ENCODE results near the gene RASL10A.
"Not testable (repeated sequence)": the region's sequence is repeated elsewhere in the genome, so short reads cannot be mapped to it uniquely, and the experiment has no call there.

The RASL10A gene

GRCh38 chr22:29346659-29347058 lies 31.2 kb upstream of the RASL10A start:
- Histone ChIP-seq H3K4me1 (ENCODE audit: control insufficient read depth, insufficient read depth, low read length) (peaks cover 8% of the 10 kb centered on the region), H3K36me3 (ENCODE audit: control insufficient read depth, insufficient read depth, low read length) (peaks cover 28% of the 10 kb centered on the region), H3K9me3 (ENCODE audit: control insufficient read depth, low read length) (no peaks in the 10 kb centered on the region), H3K27me3 (ENCODE audit: control insufficient read depth, insufficient read depth, low read length, poor library complexity, severe bottlenecking) (no peaks in the 10 kb centered on the region), H3K27ac (ENCODE audit: insufficient read depth, low read depth, low read length, poor library complexity, severe bottlenecking) (peak overlapping the region; percentile 36), H3K4me3 (ENCODE audit: insufficient read depth, low read depth, low read length) (no peak overlapping the region)
- WGBS, 2 experiments = 91% methylated on average over 4 of the region's 4 CpGs

- Histone ChIP-seq H3K36me3 (ENCODE audit: control insufficient read depth, insufficient read depth, low read length) (peaks cover 21% of the 10 kb centered on the region), H3K9me3 (ENCODE audit: control insufficient read depth, low read length) (no peaks in the 10 kb centered on the region), H3K27me3 (ENCODE audit: control insufficient read depth, insufficient read depth, low read length, poor library complexity, severe bottlenecking) (no peaks in the 10 kb centered on the region), H3K4me3 (ENCODE audit: insufficient read depth, low read depth, low read length) (no peak overlapping the region), H3K4me1 (ENCODE audit: control insufficient read depth, insufficient read depth, low read length) (peaks cover 8% of the 10 kb centered on the region), H3K27ac (ENCODE audit: insufficient read depth, low read depth, low read length, poor library complexity, severe bottlenecking) (no peak overlapping the region)
Observed at GRCh38 chr22:29345932-29346331, 30.4 kb upstream of the RASL10A start.

GRCh38 chr22:29344889-29345288 lies 29.4 kb upstream of the RASL10A start:
- peaks cover 16% of the 10 kb centered on the region for H3K36me3 ChIP-seq (ENCODE audit: control insufficient read depth, insufficient read depth, low read length)

DNA sequence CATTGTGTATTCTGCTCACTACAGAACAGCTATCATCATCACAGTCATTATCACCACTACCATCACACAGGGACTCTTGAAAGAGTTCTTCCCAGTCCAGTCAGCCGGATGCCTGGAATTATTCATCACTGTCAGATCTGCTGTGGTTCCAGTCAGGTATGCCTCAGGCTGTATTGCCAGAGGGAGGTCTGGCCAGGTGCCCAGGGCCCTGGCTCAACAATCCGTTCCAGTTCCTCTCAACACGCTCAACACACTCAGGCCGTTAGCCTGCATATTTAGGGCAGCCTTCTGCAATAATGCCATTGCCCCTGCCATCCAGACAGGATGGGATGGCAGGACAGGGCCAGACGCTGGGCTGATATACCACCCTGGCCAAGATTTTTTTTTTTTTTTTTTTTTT lies 28.6 kb upstream of the RASL10A start:
- Histone ChIP-seq H3K27me3 (ENCODE audit: control insufficient read depth, insufficient read depth, low read length, poor library complexity, severe bottlenecking) (no peaks in the 10 kb centered on the region), H3K36me3 (ENCODE audit: control insufficient read depth, insufficient read depth, low read length) (peaks cover 11% of the 10 kb centered on the region), H3K27ac (ENCODE audit: insufficient read depth, low read depth, low read length, poor library complexity, severe bottlenecking) (no peak overlapping the region), H3K4me3 (ENCODE audit: insufficient read depth, low read depth, low read length) (no peak overlapping the region), H3K4me1 (ENCODE audit: control insufficient read depth, insufficient read depth, low read length) (peaks cover 8% of the 10 kb centered on the region), H3K9me3 (ENCODE audit: control insufficient read depth, low read length) (no peaks in the 10 kb centered on the region)
- WGBS, 2 experiments = 94 to 95% methylated on average over 5 of the region's 5 CpGs

More at GRCh38 chr22:29344889-29345288, 29.4 kb upstream of the RASL10A start:
- not testable (repeated sequence) for H3K27ac ChIP-seq (ENCODE audit: insufficient read depth, low read depth, low read length, poor library complexity, severe bottlenecking); H3K27me3 ChIP-seq (ENCODE audit: control insufficient read depth, insufficient read depth, low read length, poor library complexity, severe bottlenecking); H3K9me3 ChIP-seq (ENCODE audit: control insufficient read depth, low read length); H3K4me3 ChIP-seq (ENCODE audit: insufficient read depth, low read depth, low read length); H3K4me1 ChIP-seq (ENCODE audit: control insufficient read depth, insufficient read depth, low read length)
- WGBS, 2 experiments = 89 to 94% methylated on average over 5 of the region's 5 CpGs

GRCh38 chr22:29343313-29343805 lies 27.9 kb upstream of the RASL10A start:
- Histone ChIP-seq H3K36me3 (ENCODE audit: control insufficient read depth, insufficient read depth, low read length) (peaks cover 13% of the 10 kb centered on the region), H3K4me3 (ENCODE audit: insufficient read depth, low read depth, low read length) (no peak overlapping the region)

DNA sequence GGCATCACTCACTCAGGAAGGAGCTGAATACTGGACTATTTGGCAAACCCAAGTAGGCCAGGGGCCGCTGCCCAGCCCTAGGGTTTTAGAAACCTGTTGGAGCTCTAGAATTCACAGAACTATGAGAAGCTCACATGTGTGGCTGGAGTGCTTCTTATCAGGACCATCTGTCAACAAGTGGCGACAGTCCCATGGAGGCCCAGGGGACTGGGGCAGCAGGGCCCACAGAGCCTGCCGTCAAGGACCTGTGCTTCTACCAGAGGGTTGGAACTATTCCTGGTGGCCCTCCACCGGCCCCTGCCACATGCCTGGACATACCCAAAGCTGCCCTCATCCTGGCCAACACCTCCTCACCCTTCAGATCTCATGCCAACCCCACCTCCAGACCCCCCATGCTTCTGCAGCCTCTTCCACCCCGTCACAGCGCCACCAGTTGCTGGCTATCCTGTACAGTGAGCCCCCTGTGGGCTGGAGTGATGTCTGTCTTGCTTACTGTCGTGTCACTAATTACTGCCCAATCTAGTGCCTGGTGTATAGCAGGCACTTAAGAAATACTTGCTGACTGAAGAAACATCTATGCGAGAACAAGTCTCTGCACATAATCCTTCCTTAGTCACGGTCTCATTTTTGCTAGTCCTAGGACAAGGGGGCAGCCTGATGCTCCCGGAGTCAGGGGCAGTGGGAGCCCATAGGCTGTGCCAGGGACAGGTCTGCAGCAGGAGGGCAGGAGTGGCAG lies 27.2 kb upstream of the RASL10A start:
- WGBS, 2 experiments = 94 to 96% methylated on average over 10 of the region's 10 CpGs
- peaks cover 13% of the 10 kb centered on the region for H3K36me3 ChIP-seq (ENCODE audit: control insufficient read depth, insufficient read depth, low read length)

More at GRCh38 chr22:29343313-29343805, 27.9 kb upstream of the RASL10A start:
- H3K9me3 ChIP-seq (ENCODE audit: control insufficient read depth, low read length) = no peaks in the 10 kb centered on the region
- H3K27ac ChIP-seq (ENCODE audit: insufficient read depth, low read depth, low read length, poor library complexity, severe bottlenecking) = no peak overlapping the region
- WGBS, 2 experiments = 87 to 89% methylated on average over 7 of the region's 7 CpGs
- H3K4me1 ChIP-seq (ENCODE audit: control insufficient read depth, insufficient read depth, low read length) = peaks cover 8% of the 10 kb centered on the region
- no peaks in the 10 kb centered on the region for H3K27me3 ChIP-seq (ENCODE audit: control insufficient read depth, insufficient read depth, low read length, poor library complexity, severe bottlenecking)

GRCh38 chr22:29342177-29342576 lies 26.7 kb upstream of the RASL10A start:
- peaks cover 8% of the 10 kb centered on the region for H3K4me1 ChIP-seq (ENCODE audit: control insufficient read depth, insufficient read depth, low read length)
- WGBS, 2 experiments = 96% methylated on average over 6 of the region's 6 CpGs

More for the DNA sequence above, 27.2 kb upstream of the RASL10A start:
- H3K27me3 ChIP-seq (ENCODE audit: control insufficient read depth, insufficient read depth, low read length, poor library complexity, severe bottlenecking) = no peaks in the 10 kb centered on the region
- H3K27ac ChIP-seq (ENCODE audit: insufficient read depth, low read depth, low read length, poor library complexity, severe bottlenecking) = no peak overlapping the region
- no peaks in the 10 kb centered on the region for H3K9me3 ChIP-seq (ENCODE audit: control insufficient read depth, low read length)
- no peak overlapping the region for H3K4me3 ChIP-seq (ENCODE audit: insufficient read depth, low read depth, low read length)
- H3K4me1 ChIP-seq (ENCODE audit: control insufficient read depth, insufficient read depth, low read length) = peaks cover 8% of the 10 kb centered on the region

DNA sequence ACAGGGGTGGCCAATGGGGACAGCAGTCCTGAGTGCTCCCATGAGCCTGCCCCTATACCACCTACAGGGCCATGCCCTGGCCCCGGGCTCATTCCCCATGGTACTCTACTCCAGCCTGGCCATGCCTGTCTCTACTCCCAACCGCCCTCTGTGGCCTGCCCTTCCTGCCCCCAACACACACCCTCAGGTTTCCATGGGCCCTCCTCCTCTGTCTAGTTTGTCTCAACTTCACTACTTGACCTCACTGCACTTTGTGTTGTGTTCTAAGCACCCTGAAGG lies 26.3 kb upstream of the RASL10A start:
- Histone ChIP-seq H3K4me3 (ENCODE audit: insufficient read depth, low read depth, low read length) (no peak overlapping the region), H3K27me3 (ENCODE audit: control insufficient read depth, insufficient read depth, low read length, poor library complexity, severe bottlenecking) (no peaks in the 10 kb centered on the region), H3K27ac (ENCODE audit: insufficient read depth, low read depth, low read length, poor library complexity, severe bottlenecking) (no peak overlapping the region), H3K4me1 (ENCODE audit: control insufficient read depth, insufficient read depth, low read length) (peaks cover 4% of the 10 kb centered on the region), H3K36me3 (ENCODE audit: control insufficient read depth, insufficient read depth, low read length) (peaks cover 13% of the 10 kb centered on the region), H3K9me3 (ENCODE audit: control insufficient read depth, low read length) (no peaks in the 10 kb centered on the region)
- WGBS, 2 experiments = 90 to 91% methylated on average over 2 of the region's 2 CpGs

More at GRCh38 chr22:29342177-29342576, 26.7 kb upstream of the RASL10A start:
- Histone ChIP-seq H3K27me3 (ENCODE audit: control insufficient read depth, insufficient read depth, low read length, poor library complexity, severe bottlenecking) (no peaks in the 10 kb centered on the region), H3K36me3 (ENCODE audit: control insufficient read depth, insufficient read depth, low read length) (peaks cover 13% of the 10 kb centered on the region), H3K27ac (ENCODE audit: insufficient read depth, low read depth, low read length, poor library complexity, severe bottlenecking) (no peak overlapping the region), H3K9me3 (ENCODE audit: control insufficient read depth, low read length) (no peaks in the 10 kb centered on the region), H3K4me3 (ENCODE audit: insufficient read depth, low read depth, low read length) (no peak overlapping the region)

DNA sequence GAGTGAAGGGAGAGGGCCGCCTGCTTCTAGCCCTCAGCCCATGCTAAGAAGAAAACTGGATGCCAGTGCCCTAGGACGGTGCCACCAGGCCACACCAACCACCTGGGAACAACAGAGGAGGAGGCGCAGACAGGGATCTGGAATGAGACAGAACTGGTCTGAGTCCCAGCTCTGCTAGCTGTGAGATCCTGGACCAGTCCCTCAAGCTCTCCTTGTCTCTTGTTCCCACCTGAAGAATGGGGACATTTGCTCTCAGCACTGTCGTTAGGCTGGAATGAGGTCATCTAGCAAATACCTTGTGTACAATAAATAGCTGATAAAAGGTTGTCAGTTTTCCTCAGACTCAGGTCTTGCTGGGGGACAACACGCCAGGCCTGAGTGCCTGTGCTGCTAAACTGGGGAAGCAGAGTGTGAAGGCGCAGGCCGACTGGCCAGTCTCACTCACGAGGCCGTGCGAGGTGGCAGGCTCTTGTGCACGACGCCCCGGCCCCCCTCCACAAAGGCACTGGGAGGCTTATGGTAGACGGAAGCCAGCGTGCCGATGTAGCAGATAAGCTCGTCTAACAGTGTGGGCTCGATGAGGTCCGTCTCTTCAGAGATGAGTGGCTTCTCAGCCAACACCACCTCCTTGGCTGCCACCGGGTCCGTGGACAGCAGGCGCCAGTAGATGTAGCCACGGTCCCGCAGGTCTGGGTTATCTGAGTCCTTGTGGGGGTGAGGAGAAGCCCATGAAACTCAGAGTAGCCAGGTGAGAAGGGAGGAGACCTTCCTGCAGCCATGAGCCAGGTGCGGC lies 25.8 kb upstream of the RASL10A start:
- H3K36me3 ChIP-seq (ENCODE audit: control insufficient read depth, insufficient read depth, low read length) = peaks cover 13% of the 10 kb centered on the region
- H3K4me3 ChIP-seq (ENCODE audit: insufficient read depth, low read depth, low read length) = no peak overlapping the region
- H3K27me3 ChIP-seq (ENCODE audit: control insufficient read depth, insufficient read depth, low read length, poor library complexity, severe bottlenecking) = no peaks in the 10 kb centered on the region
- no peaks in the 10 kb centered on the region for H3K4me1 ChIP-seq (ENCODE audit: control insufficient read depth, insufficient read depth, low read length)
- H3K27ac ChIP-seq (ENCODE audit: insufficient read depth, low read depth, low read length, poor library complexity, severe bottlenecking) = no peak overlapping the region
- 95% methylated on average over 25 of the region's 25 CpGs for WGBS, 2 experiments
- no peaks in the 10 kb centered on the region for H3K9me3 ChIP-seq (ENCODE audit: control insufficient read depth, low read length)

DNA sequence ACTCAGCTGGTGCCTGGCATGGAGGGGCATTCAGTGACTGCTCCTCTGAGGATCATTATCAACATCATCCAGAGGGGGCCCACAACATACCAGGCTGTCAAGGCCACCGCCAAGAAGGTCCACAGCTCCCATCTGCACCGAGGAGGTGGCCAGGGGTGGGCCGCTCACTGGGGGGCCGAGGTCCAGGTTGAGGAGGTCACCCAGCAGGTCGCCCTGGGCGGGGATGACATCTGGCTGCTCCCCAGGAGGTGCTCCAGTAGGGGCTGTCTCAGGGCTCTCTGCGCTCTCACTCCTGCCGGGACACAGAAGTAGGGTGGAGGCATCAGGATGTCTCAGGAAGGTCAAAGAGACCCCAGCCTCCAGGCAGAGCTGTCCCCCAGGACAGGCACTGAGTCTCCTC lies 25.1 kb upstream of the RASL10A start:
- WGBS, 2 experiments = 96 to 97% methylated on average over 8 of the region's 8 CpGs

More for the DNA sequence above, 25.1 kb upstream of the RASL10A start:
- H3K9me3 ChIP-seq (ENCODE audit: control insufficient read depth, low read length) = no peaks in the 10 kb centered on the region
- H3K4me1 ChIP-seq (ENCODE audit: control insufficient read depth, insufficient read depth, low read length) = no peaks in the 10 kb centered on the region
- H3K36me3 ChIP-seq (ENCODE audit: control insufficient read depth, insufficient read depth, low read length) = peaks cover 13% of the 10 kb centered on the region
- H3K4me3 ChIP-seq (ENCODE audit: insufficient read depth, low read depth, low read length) = no peak overlapping the region
- H3K27ac ChIP-seq (ENCODE audit: insufficient read depth, low read depth, low read length, poor library complexity, severe bottlenecking) = no peak overlapping the region
- no peaks in the 10 kb centered on the region for H3K27me3 ChIP-seq (ENCODE audit: control insufficient read depth, insufficient read depth, low read length, poor library complexity, severe bottlenecking)
